ENCODE data around the gene IPPK.
"Not testable (repeated sequence)": the region's sequence is repeated elsewhere in the genome, so short reads cannot be mapped to it uniquely, and the experiment has no call there.

Gene IPPK

DNA sequence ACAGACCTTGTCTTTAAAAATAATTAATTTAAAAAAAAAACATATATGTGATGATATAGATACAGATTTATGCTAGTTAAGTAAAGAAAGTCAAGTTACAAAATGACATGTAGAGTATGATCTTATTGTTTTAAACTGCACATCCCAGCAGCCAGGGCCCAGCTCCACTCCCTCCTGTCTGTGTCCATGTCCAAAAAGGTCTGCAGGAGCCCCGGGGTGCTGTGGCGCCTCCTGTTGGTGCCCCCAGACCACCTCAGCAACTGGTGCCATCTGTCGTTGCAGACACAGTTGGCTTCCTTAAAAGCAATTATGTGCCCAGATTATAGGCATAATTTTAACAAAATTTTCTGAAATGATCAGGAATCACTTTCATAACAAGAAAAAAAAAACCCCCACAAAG lies 33.3 kb downstream of the IPPK start:
- no peak for DNase-seq

DNA sequence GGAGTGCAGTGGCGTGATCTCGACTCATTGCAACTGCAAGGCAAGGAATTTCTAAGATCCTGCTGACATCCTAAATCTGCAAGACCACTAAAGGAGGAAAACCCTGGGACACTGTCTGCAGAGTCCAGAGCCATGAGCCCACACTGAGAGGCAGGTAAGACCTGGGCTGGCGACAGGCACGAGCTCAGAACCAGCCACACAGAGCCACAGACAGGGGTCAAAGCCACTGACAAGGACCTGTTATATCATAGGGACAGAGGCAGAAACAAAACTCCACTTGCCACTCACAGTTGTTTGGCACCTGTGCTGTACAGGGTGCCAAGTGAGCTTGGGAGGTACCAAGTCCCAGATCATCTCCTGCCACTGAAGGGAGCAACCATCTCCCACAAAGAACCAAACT lies 34.2 kb downstream of the IPPK start:
- DNase-seq: no peak

DNA sequence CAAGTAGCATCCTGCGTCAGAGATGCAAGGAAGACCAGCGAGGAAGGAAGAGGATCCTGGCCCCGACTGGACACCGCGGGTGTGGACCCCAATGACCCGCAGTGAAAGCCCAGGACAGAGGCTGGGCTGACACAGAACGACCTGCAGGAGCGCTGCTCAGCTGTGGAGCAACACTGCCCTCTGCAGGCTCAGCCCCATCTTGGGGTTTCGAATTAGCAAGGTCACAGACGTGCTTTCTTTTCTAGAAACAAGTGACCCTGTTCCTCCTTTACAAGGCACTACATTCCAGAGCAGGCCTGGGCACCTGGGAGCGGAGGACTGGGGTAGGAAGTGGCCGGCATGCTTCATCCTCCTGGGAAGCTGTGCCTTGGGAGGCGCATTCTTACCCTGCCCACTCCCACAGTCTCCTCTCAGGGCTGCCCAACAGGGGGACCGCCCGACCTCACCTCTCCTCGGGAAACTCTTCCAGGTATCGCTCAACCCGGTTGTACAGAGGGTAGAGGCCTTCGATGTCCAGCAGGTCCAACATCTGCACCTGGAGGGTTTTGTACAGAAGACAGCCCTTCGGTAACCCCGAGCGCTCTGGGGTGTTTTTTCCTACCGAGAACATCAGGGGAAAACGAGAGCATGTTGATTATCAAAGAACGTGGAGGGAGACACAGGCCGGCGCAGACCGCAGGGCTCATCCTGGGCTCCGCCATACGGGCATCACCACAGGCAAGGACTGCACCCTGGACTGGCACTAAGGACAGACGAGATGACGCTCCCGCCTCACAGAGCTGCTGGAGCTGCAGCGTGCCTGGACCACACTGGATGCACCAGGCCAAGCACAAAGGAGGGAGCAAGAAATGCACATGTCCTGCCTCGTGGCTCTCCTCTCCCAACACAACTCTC lies 35.0 kb downstream of the IPPK start:
- DNase-seq: peak; percentile 59

GRCh38 chr9:92633614-92634278 lies 36.2 kb downstream of the IPPK start:
- DNase-seq: no peak

DNA sequence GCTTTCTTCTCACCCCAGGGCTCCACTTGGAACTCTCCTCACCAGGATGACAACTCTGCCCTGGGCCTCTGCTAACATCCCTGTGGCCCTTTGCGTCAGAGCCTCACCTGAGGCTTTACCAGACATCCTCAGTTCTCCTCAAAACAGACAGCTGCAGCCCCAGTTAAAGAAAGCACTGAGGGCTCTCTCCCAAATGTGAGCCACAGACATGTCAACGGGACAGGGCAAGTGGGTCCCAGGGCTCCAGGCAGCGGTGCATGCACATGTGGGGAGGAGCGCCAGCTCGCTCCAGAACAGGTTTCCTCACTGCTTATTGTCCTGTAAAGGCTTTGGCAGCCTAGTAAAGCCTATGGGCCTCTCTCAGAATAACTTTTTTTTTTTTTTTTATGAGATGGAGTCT lies 37.3 kb downstream of the IPPK start:
- DNase-seq: no peak

GRCh38 chr9:92631452-92632343 lies 38.2 kb downstream of the IPPK start:
- DNase-seq: no peak

- DNase-seq: no peak
Observed at GRCh38 chr9:92627651-92628050, 42.3 kb downstream of the IPPK start.

- no peak for DNase-seq
Observed at GRCh38 chr9:92626484-92626883, 43.4 kb downstream of the IPPK start.

- DNase-seq: not testable (repeated sequence)
Observed at GRCh38 chr9:92623936-92624335, 46.0 kb downstream of the IPPK start.

- no peak for DNase-seq
Observed at GRCh38 chr9:92620845-92621244, 49.1 kb downstream of the IPPK start.

- DNase-seq: no peak
Observed at GRCh38 chr9:92619601-92620300, 50.2 kb downstream of the IPPK start.

DNA sequence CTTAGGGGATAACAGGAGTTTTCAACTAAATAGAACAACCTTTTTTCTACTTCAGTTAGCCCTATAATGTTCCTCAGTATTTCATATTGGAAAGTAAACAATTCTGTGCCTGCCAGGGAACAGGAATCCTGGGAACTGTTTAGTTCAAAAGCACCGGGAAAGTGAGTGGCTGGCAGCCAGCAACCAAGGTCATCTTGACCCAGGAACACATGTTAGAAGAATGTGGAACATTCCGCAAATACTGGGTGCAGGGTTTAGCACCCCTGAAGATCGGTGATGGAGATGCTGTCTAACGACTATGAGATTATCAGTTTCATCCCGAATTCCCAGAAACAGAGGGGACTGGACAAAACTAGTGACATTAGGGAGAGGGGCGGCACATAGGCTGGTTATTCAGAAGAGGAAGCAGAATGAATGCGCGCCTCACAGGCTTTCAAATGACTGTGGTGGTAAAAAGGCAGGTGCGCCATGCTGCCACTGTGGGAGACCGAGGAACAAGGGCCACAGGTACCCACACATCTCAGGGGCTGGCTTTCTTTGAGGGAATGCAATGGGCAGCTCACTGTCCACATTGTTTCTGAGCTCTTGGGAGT lies 51.2 kb downstream of the IPPK start:
- no peak for DNase-seq

DNA sequence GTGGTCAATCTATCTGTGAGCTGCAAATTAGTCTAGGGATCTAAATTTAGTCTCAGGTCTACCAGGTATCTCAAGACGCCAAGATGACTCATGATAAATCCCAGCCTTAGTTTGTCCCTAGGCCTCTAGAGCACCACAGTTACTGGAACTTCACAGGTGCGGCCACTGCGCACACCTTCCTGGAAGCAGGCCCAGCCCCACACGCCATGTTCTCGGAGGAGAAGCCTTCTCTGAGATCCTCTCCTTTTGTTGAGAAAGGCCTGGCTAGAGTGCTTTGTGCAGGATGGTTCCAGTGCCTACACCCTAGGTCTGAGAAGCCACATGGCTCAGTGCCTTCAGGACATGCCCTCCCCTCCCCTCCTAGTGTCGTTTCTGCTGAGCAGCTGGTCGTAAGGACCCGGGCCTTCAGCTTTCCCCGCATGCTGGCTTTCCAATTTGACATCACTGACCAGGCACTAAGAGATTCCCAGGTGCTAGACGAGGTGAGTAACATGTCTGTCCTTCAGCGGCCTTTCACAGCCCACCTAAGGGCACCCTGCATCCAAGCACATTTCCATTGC lies 51.9 kb downstream of the IPPK start:
- DNase-seq: no peak

DNA sequence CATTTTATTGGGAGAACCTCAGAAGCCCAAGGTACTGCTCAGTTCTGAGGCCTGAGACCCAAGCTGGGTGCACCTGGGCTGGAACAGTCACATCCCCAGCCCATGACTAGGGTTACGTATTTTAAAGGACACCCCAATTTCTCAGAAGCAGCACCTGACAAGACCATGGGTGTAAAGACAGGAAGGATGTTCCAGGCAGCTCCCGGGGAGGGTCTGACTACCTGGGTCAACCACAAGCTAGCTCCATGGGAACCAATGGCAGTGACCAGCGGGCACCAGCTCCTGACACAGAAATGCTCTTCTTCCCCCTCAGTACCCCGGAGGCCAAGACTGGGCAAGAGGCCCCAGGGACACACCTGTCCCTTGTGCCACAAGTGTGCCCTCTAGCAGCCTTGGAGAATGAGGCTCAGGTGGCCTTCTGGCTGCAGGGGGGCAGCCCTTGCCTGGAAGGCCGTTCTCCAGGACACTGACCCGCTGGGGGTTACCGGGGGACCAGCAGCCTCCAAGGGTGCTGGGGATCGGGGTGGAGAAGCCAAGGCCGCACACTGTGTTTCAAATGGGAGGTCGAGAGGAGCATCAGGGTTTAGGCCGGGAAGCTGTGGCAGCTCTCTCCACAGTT lies 52.6 kb downstream of the IPPK start:
- DNase-seq: no peak

DNA sequence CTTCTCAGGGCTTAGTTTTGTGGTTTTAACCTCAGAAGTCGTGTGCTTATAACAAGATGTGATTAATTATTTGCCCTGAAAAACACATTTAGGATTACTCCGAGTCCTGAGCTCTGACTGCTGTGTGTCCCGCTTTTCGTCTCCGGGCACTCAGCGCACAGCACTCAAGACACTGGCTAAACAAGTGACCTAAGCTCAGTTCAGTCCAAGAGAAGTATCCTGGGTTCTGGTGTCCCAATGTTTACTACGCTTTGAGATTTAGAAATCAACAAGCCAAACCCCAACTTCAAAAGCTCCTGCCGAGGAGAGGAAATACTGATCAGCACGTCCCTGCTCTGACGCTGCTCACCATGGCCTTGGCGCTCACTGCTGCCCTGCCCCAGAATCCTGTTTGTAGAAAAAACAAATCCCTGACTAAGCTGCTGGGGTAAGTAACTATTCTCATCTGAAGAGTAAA lies 53.2 kb downstream of the IPPK start:
- DNase-seq: no peak

- no peak for DNase-seq
Observed at GRCh38 chr9:92616199-92616641, 53.7 kb downstream of the IPPK start.

GRCh38 chr9:92615790-92616189 lies 54.1 kb downstream of the IPPK start:
- no peak for DNase-seq

- DNase-seq: no peak
Observed at GRCh38 chr9:92614763-92615461, 55.0 kb downstream of the IPPK start.

GRCh38 chr9:92614123-92614510 lies 55.8 kb downstream of the IPPK start:
- DNase-seq: no peak

GRCh38 chr9:92613268-92614122 lies 56.4 kb downstream of the IPPK start:
- DNase-seq: no peak
